Measurements from ENCODE around the gene TMOD2.

TMOD2 gene

GRCh38 chr15:51828621-51829375 lies 77.4 kb downstream of the TMOD2 start:
- no peak for TF ChIP-seq CTCF (IDR thresholded peaks at IDR 0.05; ENCODE audit: low read depth, low read length)
- H3K9me3 ChIP-seq (ENCODE audit: severe bottlenecking): no peaks in the 10 kb centered on the region
- H3K4me3 ChIP-seq (ENCODE audit: low read depth, low read length): no peak overlapping the region
- no peaks in the 10 kb centered on the region for H3K36me3 ChIP-seq
- H3K27me3 ChIP-seq (ENCODE audit: insufficient read depth, low read depth, severe bottlenecking): no peaks in the 10 kb centered on the region
- no peak for DNase-seq
- H3K27ac ChIP-seq: no peak overlapping the region

GRCh38 chr15:51829376-51830275 lies 78.2 kb downstream of the TMOD2 start, which contains the start of gene TMOD3:
TSS of gene TMOD3 (plus strand) at chr15:51829653. CDS start at chr15:51862885, 33,232 bp downstream.
- Histone ChIP-seq H3K27ac (peak within 1 kb of the TSS; percentile 67), H3K27me3 (ENCODE audit: insufficient read depth, low read depth, severe bottlenecking) (no peaks in the 10 kb centered on the region), H3K4me3 (ENCODE audit: low read depth, low read length) (peak within 1 kb of the TSS; percentile 91), H3K9me3 (ENCODE audit: severe bottlenecking) (no peaks in the 10 kb centered on the region), H3K36me3 (no peaks in the 10 kb centered on the region)
- TF ChIP-seq CTCF (IDR thresholded peaks at IDR 0.05; ENCODE audit: low read depth, low read length): no peak
- DNase-seq: peak; percentile 95

- H3K27ac ChIP-seq: peak overlapping the region; percentile 67
- no peak for TF ChIP-seq CTCF (IDR thresholded peaks at IDR 0.05; ENCODE audit: low read depth, low read length)
- no peak for DNase-seq
Observed at GRCh38 chr15:51830276-51830806, 78.9 kb downstream of the TMOD2 start.

GRCh38 chr15:51833772-51834171 lies 82.4 kb downstream of the TMOD2 start:
- no peak for TF ChIP-seq CTCF (IDR thresholded peaks at IDR 0.05; ENCODE audit: low read depth, low read length)
- H3K27me3 ChIP-seq (ENCODE audit: insufficient read depth, low read depth, severe bottlenecking): no peaks in the 10 kb centered on the region
- no peaks in the 10 kb centered on the region for H3K9me3 ChIP-seq (ENCODE audit: severe bottlenecking)
- H3K27ac ChIP-seq: no peak overlapping the region
- no peak overlapping the region for H3K4me3 ChIP-seq (ENCODE audit: low read depth, low read length)
- H3K36me3 ChIP-seq: no peaks in the 10 kb centered on the region
- no peak for DNase-seq

More at GRCh38 chr15:51830276-51830806, 78.9 kb downstream of the TMOD2 start:
- Histone ChIP-seq H3K9me3 (ENCODE audit: severe bottlenecking) (no peaks in the 10 kb centered on the region), H3K4me3 (ENCODE audit: low read depth, low read length) (peak overlapping the region; percentile 91), H3K27me3 (ENCODE audit: insufficient read depth, low read depth, severe bottlenecking) (no peaks in the 10 kb centered on the region), H3K36me3 (no peaks in the 10 kb centered on the region)

GRCh38 chr15:51837792-51838251 lies 86.4 kb downstream of the TMOD2 start:
- no peaks in the 10 kb centered on the region for H3K36me3 ChIP-seq
- H3K27me3 ChIP-seq (ENCODE audit: insufficient read depth, low read depth, severe bottlenecking): no peaks in the 10 kb centered on the region
- no peak overlapping the region for H3K27ac ChIP-seq
- H3K4me3 ChIP-seq (ENCODE audit: low read depth, low read length): no peak overlapping the region
- no peaks in the 10 kb centered on the region for H3K9me3 ChIP-seq (ENCODE audit: severe bottlenecking)
- no peak for TF ChIP-seq CTCF (IDR thresholded peaks at IDR 0.05; ENCODE audit: low read depth, low read length)
- no peak for DNase-seq

Measured in WERI-Rb-1 (cell line).